Activated CD4-positive, alpha-beta T cell treated with anti-CD3 and anti-CD28 coated beads, Interleukin-2, amount 10 ng/mL, durations not matched to agents 7 days and 5 days (primary cell): ENCODE measurements around the gene SCG5. TPM values are rescaled to one million over a fixed set of nuclear protein-coding genes. Genes with fewer than 3 reads are reported as not detected.

Experiments
- CTCF ChIA-PET: fragments of 350-600 bp; sonication (Branson Sonifier 250); formaldehyde crosslinking; loops from one replicate; lab custom pipeline; 2021; ENCODE audit warnings: antibody characterized with exemption; lab: Charles Lee
- POLR2A ChIA-PET: fragments of 350-600 bp; sonication (Branson Sonifier 250); formaldehyde crosslinking; loops from one replicate; lab custom pipeline; 2021; ENCODE audit warnings: antibody characterized with exemption; lab: Charles Lee
- DNase-seq: peaks from one replicate; pipeline ENCODE4 v3.0.0-alpha.2; 2020
- H3K27ac Mint-ChIP-seq: one replicate; pipeline ENCODE4 v1.8.0; 2021; ENCODE audit warnings: mild to moderate bottlenecking, moderate library complexity, mixed read lengths
- H3K27me3 Mint-ChIP-seq: one replicate; pipeline ENCODE4 v1.8.0; 2021; ENCODE audit warnings: mixed read lengths
- H3K36me3 Mint-ChIP-seq: one replicate; pipeline ENCODE4 v1.8.0; 2021; ENCODE audit warnings: low read depth, mixed read lengths
- H3K4me1 Mint-ChIP-seq: one replicate; pipeline ENCODE4 v1.8.0; 2021; ENCODE audit warnings: mixed read lengths
- H3K4me3 Mint-ChIP-seq: one replicate; pipeline ENCODE4 v1.8.0; 2021; ENCODE audit warnings: mild to moderate bottlenecking, moderate library complexity, mixed read lengths
- H3K9me3 Mint-ChIP-seq: one replicate; pipeline ENCODE4 v1.8.0; 2021; ENCODE audit warnings: mixed read lengths
- total RNA-seq, 2 experiments: library from RNA; stranded (reverse); gene quantifications; one replicate each; pipeline ENCODE4 v1.2.3, GENCODE V29; 2021

SCG5 gene
- total RNA-seq, 2 experiments from 2014 or later = 2.5 to 3.7 TPM

- H3K27me3 Mint-ChIP-seq = no peaks in the 10 kb centered on the region
- H3K36me3 Mint-ChIP-seq = peaks cover 8% of the 10 kb centered on the region
- POLR2A ChIA-PET = no interaction called here
- no peak overlapping the region for H3K27ac Mint-ChIP-seq
- H3K4me1 Mint-ChIP-seq = peaks cover 8% of the 10 kb centered on the region
- CTCF ChIA-PET = no interaction called here
- no peaks in the 10 kb centered on the region for H3K9me3 Mint-ChIP-seq
- no peak for DNase-seq
- no peak overlapping the region for H3K4me3 Mint-ChIP-seq
Measured at GRCh38 chr15:32685576-32685975, 44.1 kb downstream of the SCG5 start.

GRCh38 chr15:32687556-32687955 is 46.0 kb downstream of the SCG5 start:
- POLR2A ChIA-PET = no interaction called here
- CTCF ChIA-PET = no interaction called here
- no peaks in the 10 kb centered on the region for H3K9me3 Mint-ChIP-seq
- DNase-seq = no peak
- peaks cover 8% of the 10 kb centered on the region for H3K4me1 Mint-ChIP-seq
- no peak overlapping the region for H3K27ac Mint-ChIP-seq
- H3K36me3 Mint-ChIP-seq = peaks cover 8% of the 10 kb centered on the region
- H3K27me3 Mint-ChIP-seq = no peaks in the 10 kb centered on the region
- H3K4me3 Mint-ChIP-seq = no peak overlapping the region

GRCh38 chr15:32688151-32688639 is 46.7 kb downstream of the SCG5 start:
- CTCF ChIA-PET = no interaction called here
- Mint-ChIP-seq H3K4me3 (no peak overlapping the region), H3K27ac (no peak overlapping the region), H3K4me1 (peaks cover 8% of the 10 kb centered on the region), H3K9me3 (no peaks in the 10 kb centered on the region), H3K36me3 (peaks cover 6% of the 10 kb centered on the region), H3K27me3 (no peaks in the 10 kb centered on the region)
- no peak for DNase-seq
- POLR2A ChIA-PET = no interaction called here

DNA sequence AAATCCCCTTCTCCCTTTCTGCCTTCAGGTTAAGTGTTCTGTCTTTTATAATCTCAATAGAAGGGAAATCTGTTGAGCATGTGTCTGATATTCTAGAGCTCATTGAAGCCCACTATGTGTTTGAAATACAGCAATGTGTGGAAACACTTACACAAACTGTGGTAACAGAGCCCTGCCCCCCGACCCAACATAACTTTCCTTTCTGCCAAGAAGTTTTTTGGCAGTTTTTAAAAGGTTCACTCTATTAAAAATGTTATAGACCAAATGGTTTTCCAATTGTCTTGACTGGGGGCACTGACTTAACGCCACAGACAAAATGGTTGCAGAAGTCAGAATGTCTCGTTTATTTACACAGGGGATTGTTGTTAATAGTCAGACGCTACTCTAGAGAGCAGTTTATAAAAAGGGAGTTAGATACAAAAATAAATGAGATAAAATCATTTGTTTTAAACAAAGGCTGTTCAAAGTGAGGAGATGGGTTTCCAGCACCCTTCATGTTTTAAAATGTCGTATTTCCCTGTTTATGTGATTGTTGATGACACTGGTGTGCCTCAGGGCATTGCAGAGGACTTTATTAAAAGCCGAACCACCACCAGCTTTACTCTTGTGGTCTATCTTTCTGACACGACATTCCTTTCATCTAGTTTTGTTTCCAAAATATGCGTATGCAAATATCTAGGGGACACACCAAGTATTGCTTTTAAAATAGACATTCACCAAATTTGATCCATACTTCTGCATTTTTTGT is 49.6 kb downstream of the SCG5 start:
- H3K27ac Mint-ChIP-seq = no peak overlapping the region
- ChIA-PET POLR2A (no interaction called here), CTCF (interaction anchor here (0.7 kb wide), 1 partner anchor 116 kb away, joined by 4 read pairs; no protein-coding TSS in a partner anchor)
- H3K4me1 Mint-ChIP-seq = no peaks in the 10 kb centered on the region
- no peak overlapping the region for H3K4me3 Mint-ChIP-seq
- no peaks in the 10 kb centered on the region for H3K27me3 Mint-ChIP-seq
- no peaks in the 10 kb centered on the region for H3K36me3 Mint-ChIP-seq
- no peaks in the 10 kb centered on the region for H3K9me3 Mint-ChIP-seq
- DNase-seq = no peak

- Mint-ChIP-seq H3K36me3 (no peaks in the 10 kb centered on the region), H3K27me3 (no peaks in the 10 kb centered on the region)
- POLR2A ChIA-PET = no interaction called here
Measured at GRCh38 chr15:32691689-32692038, 50.2 kb downstream of the SCG5 start.

DNA sequence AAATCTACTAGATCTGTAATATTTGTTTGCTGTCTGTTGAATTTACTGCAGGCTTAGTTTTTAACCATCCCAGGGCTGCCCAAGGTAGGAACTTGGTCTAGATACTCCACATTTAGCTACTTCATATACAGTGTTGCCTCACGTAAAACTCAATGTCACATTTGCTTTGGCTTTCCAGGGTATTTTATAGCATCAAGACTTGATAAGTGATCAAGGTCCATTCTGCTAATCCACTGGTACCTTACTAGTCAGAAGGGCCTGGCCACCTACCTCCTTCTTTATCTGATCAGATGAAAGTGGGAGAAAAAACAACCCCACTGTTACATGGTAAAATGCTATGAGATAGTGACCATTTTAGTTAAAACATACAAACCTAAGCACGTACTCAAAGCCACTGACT is 50.8 kb downstream of the SCG5 start:
- DNase-seq = no peak
- Mint-ChIP-seq H3K27ac (no peak overlapping the region), H3K27me3 (no peaks in the 10 kb centered on the region), H3K4me1 (no peaks in the 10 kb centered on the region), H3K4me3 (no peak overlapping the region), H3K9me3 (no peaks in the 10 kb centered on the region), H3K36me3 (no peaks in the 10 kb centered on the region)
- POLR2A ChIA-PET = no interaction called here
- CTCF ChIA-PET = no interaction called here

More at GRCh38 chr15:32691689-32692038, 50.2 kb downstream of the SCG5 start:
- Mint-ChIP-seq H3K4me1 (no peaks in the 10 kb centered on the region), H3K4me3 (no peak overlapping the region), H3K9me3 (no peaks in the 10 kb centered on the region), H3K27ac (no peak overlapping the region)
- no peak for DNase-seq
- CTCF ChIA-PET = no interaction called here

- Mint-ChIP-seq H3K4me1 (no peaks in the 10 kb centered on the region), H3K27ac (no peak overlapping the region), H3K9me3 (no peaks in the 10 kb centered on the region), H3K27me3 (no peaks in the 10 kb centered on the region), H3K4me3 (no peak overlapping the region), H3K36me3 (no peaks in the 10 kb centered on the region)
- ChIA-PET POLR2A (no interaction called here), CTCF (interaction anchor here (0.6 kb wide), 1 partner anchor 1312 kb away, joined by 3 read pairs; no protein-coding TSS in a partner anchor)
- no peak for DNase-seq
Measured at GRCh38 chr15:32694222-32694983, 52.9 kb downstream of the SCG5 start.

- DNase-seq = no peak
- CTCF ChIA-PET = no interaction called here
- Mint-ChIP-seq H3K4me3 (no peak overlapping the region), H3K9me3 (no peaks in the 10 kb centered on the region), H3K4me1 (no peaks in the 10 kb centered on the region), H3K27me3 (peaks cover 18% of the 10 kb centered on the region), H3K36me3 (no peaks in the 10 kb centered on the region), H3K27ac (no peak overlapping the region)
- POLR2A ChIA-PET = no interaction called here
Measured at GRCh38 chr15:32698773-32699390, 57.4 kb downstream of the SCG5 start.

GRCh38 chr15:32700501-32701150 is 59.1 kb downstream of the SCG5 start:
- no peak for DNase-seq
- CTCF ChIA-PET = no interaction called here

DNA sequence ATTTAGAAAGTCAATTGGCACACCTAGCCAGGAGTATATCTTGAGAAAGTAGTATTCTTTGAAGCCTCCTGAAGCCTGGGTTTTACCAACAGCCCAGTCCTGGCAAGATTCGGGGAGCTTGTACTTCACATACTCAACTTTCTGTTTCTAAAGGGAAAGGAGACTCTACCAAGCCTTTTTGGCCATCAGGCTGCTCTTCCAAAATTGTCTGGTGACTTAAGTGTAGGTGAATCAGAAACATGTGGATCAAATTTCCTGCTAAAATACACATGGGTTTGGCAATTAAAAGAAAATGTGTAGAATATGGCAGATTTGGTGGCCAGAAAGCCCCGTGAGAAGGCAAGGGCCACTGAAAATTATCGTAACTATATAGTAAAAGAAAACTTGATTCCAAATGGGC is 60.4 kb downstream of the SCG5 start:
- DNase-seq = no peak
- Mint-ChIP-seq H3K27me3 (peaks cover 32% of the 10 kb centered on the region), H3K9me3 (no peaks in the 10 kb centered on the region), H3K4me3 (no peak overlapping the region), H3K36me3 (no peaks in the 10 kb centered on the region), H3K4me1 (no peaks in the 10 kb centered on the region), H3K27ac (no peak overlapping the region)
- POLR2A ChIA-PET = no interaction called here
- CTCF ChIA-PET = no interaction called here

More at GRCh38 chr15:32700501-32701150, 59.1 kb downstream of the SCG5 start:
- POLR2A ChIA-PET = no interaction called here
- Mint-ChIP-seq H3K27me3 (peaks cover 24% of the 10 kb centered on the region), H3K9me3 (no peaks in the 10 kb centered on the region), H3K4me3 (no peak overlapping the region), H3K27ac (no peak overlapping the region), H3K4me1 (no peaks in the 10 kb centered on the region), H3K36me3 (no peaks in the 10 kb centered on the region)

DNA sequence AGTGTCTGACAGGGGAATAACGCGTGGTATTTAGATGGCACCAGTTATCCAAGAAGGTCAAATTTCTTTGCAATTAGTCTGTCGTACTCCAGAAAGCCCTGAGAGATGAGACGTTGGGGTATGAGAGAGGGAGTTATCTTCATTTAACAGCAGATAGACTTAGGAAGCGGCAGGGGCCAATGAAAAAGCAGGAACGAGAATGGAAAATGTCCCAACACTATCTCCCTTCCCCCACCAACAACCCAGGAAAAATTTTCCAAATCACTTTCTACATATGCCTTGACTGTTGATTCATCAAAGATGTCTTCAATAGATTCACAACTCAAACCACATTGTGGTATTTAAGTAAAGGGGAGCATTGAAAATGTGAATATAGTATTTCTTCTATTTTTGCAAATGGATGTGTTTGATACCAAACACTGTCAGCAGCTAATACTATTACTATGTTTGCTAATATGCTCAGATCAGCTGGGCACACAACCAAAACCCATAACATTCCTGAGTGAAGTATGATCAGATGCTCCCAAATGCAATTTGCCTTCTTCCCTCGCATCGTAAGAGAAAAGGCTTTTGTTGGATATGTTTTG is 63.0 kb downstream of the SCG5 start:
- peaks cover 44% of the 10 kb centered on the region for H3K27me3 Mint-ChIP-seq
- ChIA-PET POLR2A (no interaction called here), CTCF (no interaction called here)
- H3K36me3 Mint-ChIP-seq = no peaks in the 10 kb centered on the region
- H3K4me1 Mint-ChIP-seq = no peaks in the 10 kb centered on the region
- H3K9me3 Mint-ChIP-seq = no peaks in the 10 kb centered on the region
- DNase-seq = no peak
- H3K27ac Mint-ChIP-seq = no peak overlapping the region
- no peak overlapping the region for H3K4me3 Mint-ChIP-seq

DNA sequence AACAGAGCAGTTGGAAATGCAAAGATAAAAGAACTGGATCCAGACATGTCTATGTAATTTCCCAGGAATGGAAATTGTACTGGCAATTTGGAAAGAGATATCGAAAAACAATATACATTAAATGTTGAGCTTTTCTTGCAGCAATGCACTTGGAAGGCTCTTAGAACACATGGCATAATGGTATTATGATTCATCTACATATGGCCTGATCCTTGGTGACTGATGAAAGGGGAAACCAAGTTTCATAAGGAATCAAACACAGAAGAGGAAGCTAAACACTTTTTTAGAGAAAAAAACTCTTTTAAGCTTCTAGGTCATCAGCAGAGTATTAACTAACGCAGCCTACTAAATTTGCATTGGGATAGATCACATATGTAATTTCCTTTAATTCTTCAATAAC is 63.9 kb downstream of the SCG5 start:
- Mint-ChIP-seq H3K4me1 (no peaks in the 10 kb centered on the region), H3K27me3 (peaks cover 47% of the 10 kb centered on the region), H3K9me3 (no peaks in the 10 kb centered on the region), H3K4me3 (no peak overlapping the region), H3K36me3 (no peaks in the 10 kb centered on the region), H3K27ac (no peak overlapping the region)
- ChIA-PET CTCF (no interaction called here), POLR2A (no interaction called here)
- DNase-seq = no peak
